Thoracic aorta (tissue), 2 donors: ENCODE results near the gene RTBDN. TPM values are rescaled to one million over a fixed set of nuclear protein-coding genes. Genes with fewer than 3 reads are reported as not detected.

Experiments used
- ATAC-seq: fragments of 150-250 bp; one replicate; pipeline ENCODE4 v1.8.0; 2017; ENCODE audit warnings: low read depth; ENCODE audit not compliant: insufficient number of reproducible peaks, low FRiP score
- DNase-seq: peaks from one replicate; pipeline ENCODE4 v3.0.0-alpha.2; 2020; ENCODE audit warnings: low spot score
- H3K27ac ChIP-seq, 2 donors: fragments of 200-600 bp; sonication (generic); 1 replicate in 1 of 2; 2 replicates in 1 of 2; pipeline ENCODE4 v1.5.1; 2016; ENCODE audit warnings: mild to moderate bottlenecking in 2 of 2, moderate library complexity in 2 of 2
- H3K27me3 ChIP-seq: fragments of 200-600 bp; sonication (generic); replicated peaks from 2 replicates; pipeline ENCODE4 v1.6.0; 2016; ENCODE audit warnings: mild to moderate bottlenecking; ENCODE audit not compliant: insufficient read depth
- H3K36me3 ChIP-seq: fragments of 200-600 bp; sonication (generic); one replicate; pipeline ENCODE4 v1.5.1; 2016
- H3K4me1 ChIP-seq, 2 donors: fragments of 200-600 bp; sonication (generic); 1 replicate in 1 of 2; 2 replicates in 1 of 2; pipeline versions ENCODE4 v1.5.1 to v1.6.0; 2016; ENCODE audit warnings: low read depth in 2 of 2, mild to moderate bottlenecking in 1 of 2; ENCODE audit not compliant: control insufficient read depth in 1 of 2
- H3K4me3 ChIP-seq: fragments of 200-600 bp; sonication (generic); 2 replicates; pipeline ENCODE4 v1.5.1; 2016; ENCODE audit warnings: mild to moderate bottlenecking
- H3K9me3 ChIP-seq: fragments of 200-600 bp; sonication (generic); 2 replicates; pipeline ENCODE4 v1.5.1; 2016
- total RNA-seq, 2 donors: library from RNA; depleted of rRNA; stranded (reverse); fragments of >200 nt; gene quantifications; one replicate each; pipeline versions ENCODE4 v1.1.0 to v1.2.3, GENCODE V29; 2016
- TF ChIP-seq, protein P1 (sequence below): fragments of 200-600 bp; sonication (generic); IDR thresholded peaks from one replicate; pipeline ENCODE4 v1.5.1; 2019; ENCODE audit warnings: antibody characterized with exemption

The RTBDN gene
- total RNA-seq, 2 donors from 2014 or later = not detected

DNA sequence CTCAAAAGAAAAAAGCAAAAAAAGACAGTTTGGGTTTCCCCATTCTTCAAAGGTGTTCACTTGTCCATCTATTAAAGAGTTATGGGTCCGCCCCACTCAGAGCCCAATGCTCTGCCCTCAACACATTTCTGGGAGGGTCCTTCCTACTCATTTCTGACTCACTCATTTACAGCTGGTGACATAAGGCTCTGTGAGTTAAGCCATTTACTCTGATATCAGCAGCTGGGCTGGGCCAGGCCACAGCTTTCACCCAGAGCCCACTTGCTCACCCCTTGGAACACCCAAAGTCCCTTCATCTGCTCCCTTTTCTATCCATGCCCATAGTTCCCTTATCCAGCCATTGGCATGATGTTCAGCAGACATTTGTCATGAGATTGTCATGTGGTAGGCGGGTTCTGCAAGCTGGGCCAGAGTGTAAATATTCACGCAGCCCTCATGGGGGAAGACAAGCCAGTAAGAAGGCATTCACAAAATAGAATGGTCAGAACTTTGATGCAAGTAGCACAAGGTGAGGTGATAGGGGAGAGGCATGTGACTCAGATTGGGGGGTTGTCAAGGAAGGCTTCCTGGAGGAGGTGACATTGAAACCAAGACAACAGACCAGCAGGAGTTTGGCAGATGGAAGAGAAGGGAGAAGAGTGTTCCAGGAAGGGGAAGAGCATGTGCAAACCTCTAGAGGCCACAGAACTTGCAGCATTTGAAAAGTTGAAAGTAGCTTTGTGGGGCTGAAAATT lies 9.8 kb upstream of the RTBDN start:
- TF ChIP-seq, protein P1, sequence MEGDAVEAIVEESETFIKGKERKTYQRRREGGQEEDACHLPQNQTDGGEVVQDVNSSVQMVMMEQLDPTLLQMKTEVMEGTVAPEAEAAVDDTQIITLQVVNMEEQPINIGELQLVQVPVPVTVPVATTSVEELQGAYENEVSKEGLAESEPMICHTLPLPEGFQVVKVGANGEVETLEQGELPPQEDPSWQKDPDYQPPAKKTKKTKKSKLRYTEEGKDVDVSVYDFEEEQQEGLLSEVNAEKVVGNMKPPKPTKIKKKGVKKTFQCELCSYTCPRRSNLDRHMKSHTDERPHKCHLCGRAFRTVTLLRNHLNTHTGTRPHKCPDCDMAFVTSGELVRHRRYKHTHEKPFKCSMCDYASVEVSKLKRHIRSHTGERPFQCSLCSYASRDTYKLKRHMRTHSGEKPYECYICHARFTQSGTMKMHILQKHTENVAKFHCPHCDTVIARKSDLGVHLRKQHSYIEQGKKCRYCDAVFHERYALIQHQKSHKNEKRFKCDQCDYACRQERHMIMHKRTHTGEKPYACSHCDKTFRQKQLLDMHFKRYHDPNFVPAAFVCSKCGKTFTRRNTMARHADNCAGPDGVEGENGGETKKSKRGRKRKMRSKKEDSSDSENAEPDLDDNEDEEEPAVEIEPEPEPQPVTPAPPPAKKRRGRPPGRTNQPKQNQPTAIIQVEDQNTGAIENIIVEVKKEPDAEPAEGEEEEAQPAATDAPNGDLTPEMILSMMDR = no peak
- ATAC-seq = no peak

DNA sequence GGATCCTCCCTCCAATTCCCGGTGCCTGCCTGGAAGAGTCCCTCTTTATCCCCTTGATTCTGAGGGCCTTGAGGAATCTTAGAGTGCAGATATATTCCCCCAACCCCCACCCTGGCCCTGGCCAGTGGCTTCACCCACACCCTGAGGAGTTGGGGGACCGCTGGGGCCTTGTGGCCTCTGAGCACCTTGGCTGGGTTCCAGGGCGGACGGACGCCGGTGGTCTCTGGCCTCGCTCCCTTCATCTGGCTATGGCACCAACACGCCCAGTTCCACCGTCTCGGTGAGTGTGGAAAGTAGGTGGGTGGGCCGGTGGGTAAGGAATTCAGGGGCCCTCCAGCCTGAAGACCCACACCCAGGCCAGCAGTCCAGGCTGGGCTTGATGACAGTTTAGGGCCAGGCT lies 8.9 kb upstream of the RTBDN start:
- Histone ChIP-seq H3K27ac (no peak overlapping the region), H3K4me3 (no peak overlapping the region), H3K27me3 (peaks cover 21% of the 10 kb centered on the region), H3K9me3 (no peaks in the 10 kb centered on the region), H3K36me3 (no peaks in the 10 kb centered on the region), H3K4me1 (peaks cover 8 to 19% of the 10 kb centered on the region in 2 donors)
- ATAC-seq (no peak), DNase-seq (no peak)
- TF ChIP-seq, protein P1 = no peak

More for the DNA sequence above, 9.8 kb upstream of the RTBDN start:
- H3K36me3 ChIP-seq = no peaks in the 10 kb centered on the region
- no peak for DNase-seq
- H3K4me1 ChIP-seq = peaks cover 5 to 12% of the 10 kb centered on the region in 2 donors
- H3K9me3 ChIP-seq = no peaks in the 10 kb centered on the region
- no peak overlapping the region for H3K4me3 ChIP-seq
- no peak overlapping the region for H3K27ac ChIP-seq
- H3K27me3 ChIP-seq = peaks cover 17% of the 10 kb centered on the region

DNA sequence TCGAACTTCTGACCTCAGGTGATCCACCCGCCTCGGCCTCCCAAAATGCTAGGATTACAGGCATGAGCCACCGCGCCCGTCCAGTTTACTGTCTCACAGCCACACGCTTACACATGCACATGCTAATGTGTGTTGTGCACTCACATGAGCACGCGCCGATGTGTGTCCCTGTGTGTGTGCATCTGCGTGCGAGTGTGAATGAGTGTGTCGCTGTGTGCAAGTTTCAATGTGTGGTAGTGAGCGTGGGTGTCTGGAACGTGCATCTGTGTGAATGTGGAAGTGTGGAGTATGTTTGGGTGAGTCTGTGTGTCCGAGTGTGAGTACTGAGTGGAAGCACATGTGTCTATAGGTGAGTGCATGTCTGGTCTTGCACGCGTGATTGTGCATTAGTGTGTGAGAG lies 8.1 kb upstream of the RTBDN start:
- H3K36me3 ChIP-seq = no peaks in the 10 kb centered on the region
- H3K9me3 ChIP-seq = no peaks in the 10 kb centered on the region
- ATAC-seq (no peak), DNase-seq (no peak)
- peaks cover 27% of the 10 kb centered on the region for H3K27me3 ChIP-seq
- H3K27ac ChIP-seq = no peak overlapping the region
- peaks cover 8 to 15% of the 10 kb centered on the region in 2 donors for H3K4me1 ChIP-seq
- H3K4me3 ChIP-seq = no peak overlapping the region
- TF ChIP-seq, protein P1 = no peak

DNA sequence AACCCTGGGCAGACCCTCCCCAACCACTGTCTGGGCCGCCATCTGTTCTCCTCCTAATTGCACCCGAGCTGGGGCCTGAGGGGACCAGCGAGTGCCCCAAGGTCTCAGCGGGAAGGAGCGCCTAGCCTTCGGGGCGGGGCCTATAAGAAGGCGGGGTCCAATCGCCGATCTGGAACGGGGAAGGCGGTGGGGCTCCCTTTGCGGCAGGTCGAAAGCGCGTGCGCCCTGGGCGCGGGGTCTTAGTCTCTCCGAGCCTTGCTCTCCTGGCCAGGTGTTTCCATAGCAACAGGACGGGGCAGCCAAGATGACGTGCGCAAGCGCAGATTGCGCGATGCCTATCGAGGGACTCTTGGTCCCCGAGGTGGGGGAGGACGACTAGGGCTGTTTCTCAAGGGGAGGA lies 6.7 kb upstream of the RTBDN start:
- ATAC-seq (no peak), DNase-seq (no peak)
- TF ChIP-seq, protein P1 = no peak
- Histone ChIP-seq H3K27ac (no peak overlapping the region), H3K9me3 (no peaks in the 10 kb centered on the region), H3K36me3 (no peaks in the 10 kb centered on the region), H3K27me3 (peaks cover 36% of the 10 kb centered on the region), H3K4me3 (peak overlapping the region; percentile 44), H3K4me1 (peaks cover 8 to 15% of the 10 kb centered on the region in 2 donors)

DNA sequence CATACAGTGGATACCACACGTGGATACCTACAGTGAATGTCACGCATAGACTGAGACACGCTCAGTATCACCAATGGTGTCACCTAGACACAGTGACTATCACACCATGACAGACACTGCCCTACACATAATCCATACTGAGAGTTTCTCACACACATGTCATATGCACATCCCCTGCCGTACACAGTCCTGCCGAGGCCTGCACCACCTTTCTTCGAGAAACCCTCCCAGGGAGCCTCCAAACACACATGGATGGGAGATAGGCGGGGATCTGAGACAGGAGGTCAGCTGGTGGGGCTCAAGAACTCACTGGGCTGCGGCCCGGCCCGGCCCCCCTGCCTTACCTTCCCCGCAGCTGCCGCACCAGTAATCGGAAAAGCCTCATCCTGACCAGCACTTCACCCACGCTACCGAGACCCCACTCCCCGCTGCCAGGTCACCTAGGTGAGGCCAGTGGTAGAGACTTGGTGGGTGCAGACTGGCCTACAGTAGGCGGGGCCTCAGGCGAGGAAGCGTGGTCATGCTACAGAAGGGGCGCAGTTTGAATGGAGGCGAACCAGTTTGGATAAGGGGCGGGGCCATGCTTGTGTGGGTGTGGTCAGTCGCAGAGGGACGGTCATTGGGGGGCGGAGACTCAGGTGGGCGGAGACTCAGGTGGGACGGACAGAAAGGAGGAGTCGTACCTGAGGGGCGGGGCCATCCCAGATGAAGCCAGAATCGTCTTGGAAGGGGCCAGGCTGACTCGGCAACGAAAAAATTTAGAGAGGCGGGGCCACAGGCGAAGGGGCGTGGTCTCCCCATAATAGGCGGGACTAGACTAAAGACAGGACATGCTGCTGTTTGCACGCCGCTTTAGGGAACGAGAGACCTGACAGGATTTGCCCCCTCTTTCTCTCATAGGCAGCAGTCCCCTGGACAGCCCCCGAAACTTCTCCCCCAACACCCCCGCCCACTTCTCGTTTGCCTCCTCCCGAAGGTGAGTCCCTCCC lies 6.0 kb upstream of the RTBDN start:
- Histone ChIP-seq H3K36me3 (no peaks in the 10 kb centered on the region), H3K4me1 (peaks cover 8 to 15% of the 10 kb centered on the region in 2 donors), H3K27ac (no peak overlapping the region), H3K4me3 (peak overlapping the region; percentile 44), H3K9me3 (no peaks in the 10 kb centered on the region), H3K27me3 (peaks cover 42% of the 10 kb centered on the region)
- no peak for ATAC-seq
- no peak for DNase-seq
- TF ChIP-seq, protein P1 = no peak
